GM21717 (cell line): ENCODE measurements around the gene MAP7.

Experiments used
- ATAC-seq: cut with Tn5 transposase; IDR thresholded peaks from one replicate; pipeline ENCODE4 v1.9.1; 2021; ENCODE audit warnings: mild to moderate bottlenecking, moderate library complexity; ENCODE audit not compliant: unreplicated experiment

The MAP7 gene

GRCh38 chr6:136345145-136345544 lies 205.1 kb downstream of the MAP7 start:
- no peak for ATAC-seq

DNA sequence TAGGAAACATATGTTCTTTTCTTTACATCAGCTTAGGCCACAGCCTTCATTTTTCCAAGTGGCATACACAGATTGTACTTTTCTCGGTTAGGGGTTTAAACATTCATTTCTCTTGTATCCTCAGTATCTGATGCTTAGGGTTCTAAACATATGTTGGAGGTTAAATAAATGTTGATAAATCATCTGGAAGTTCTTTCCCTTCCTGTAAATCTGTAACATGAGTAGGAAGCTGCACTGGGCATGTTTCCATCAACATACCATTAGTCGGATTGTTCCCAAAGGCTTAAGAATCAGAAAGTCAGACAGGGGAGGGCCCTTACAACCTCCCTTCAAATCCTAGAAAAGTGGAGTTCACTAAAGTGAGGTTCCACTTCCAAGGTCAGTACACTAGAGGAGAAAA lies 205.8 kb downstream of the MAP7 start:
- no peak for ATAC-seq

DNA sequence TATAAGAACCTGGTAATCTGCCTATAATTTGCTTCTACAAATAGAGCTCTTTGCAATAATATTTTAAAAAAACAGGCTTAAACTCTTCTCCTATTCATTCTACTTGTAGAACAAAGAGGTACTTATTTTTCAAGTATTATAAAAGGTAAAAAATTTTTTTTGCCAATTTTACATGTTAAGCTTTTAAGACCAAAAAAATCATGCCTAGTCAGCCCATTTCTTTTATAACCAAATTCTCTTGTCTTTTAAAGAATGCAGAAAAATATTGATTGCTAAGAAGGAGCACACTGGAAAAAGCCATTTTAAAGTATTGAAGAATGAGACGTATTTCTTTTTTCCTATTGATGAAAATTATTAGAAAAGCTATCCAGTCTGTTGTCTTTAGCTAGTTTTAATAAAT lies 206.5 kb downstream of the MAP7 start:
- no peak for ATAC-seq

DNA sequence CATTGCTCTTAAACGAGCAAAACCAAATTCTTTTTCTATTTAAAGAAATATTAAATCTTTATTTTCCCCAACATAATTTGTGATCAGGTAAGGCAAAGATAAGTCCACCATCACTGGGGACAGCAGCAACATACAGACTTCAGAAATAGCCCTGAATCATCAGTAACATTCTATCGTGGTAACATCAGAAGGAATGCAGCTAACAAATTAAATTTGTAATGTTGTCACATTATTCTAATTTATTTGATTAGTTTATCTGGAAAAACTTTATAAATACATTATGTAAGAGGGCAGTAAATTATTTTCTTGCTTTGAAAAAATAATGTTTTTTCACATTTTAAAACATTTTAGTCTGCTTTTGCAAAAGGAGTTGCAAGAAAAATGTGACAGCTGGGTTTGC lies 206.9 kb downstream of the MAP7 start:
- no peak for ATAC-seq

GRCh38 chr6:136341967-136342366 lies 208.3 kb downstream of the MAP7 start:
- ATAC-seq: no peak

- no peak for ATAC-seq
Observed at GRCh38 chr6:136341367-136341766, 208.9 kb downstream of the MAP7 start.

- ATAC-seq: no peak
Observed at GRCh38 chr6:136338486-136338885, 211.7 kb downstream of the MAP7 start.

- ATAC-seq: no peak
Observed at GRCh38 chr6:136337606-136338005, 212.6 kb downstream of the MAP7 start.

GRCh38 chr6:136337121-136337520 lies 213.1 kb downstream of the MAP7 start:
- no peak for ATAC-seq

- ATAC-seq: no peak
Observed at GRCh38 chr6:136335736-136336363, 214.4 kb downstream of the MAP7 start.

- ATAC-seq: no peak
Observed at GRCh38 chr6:136334853-136335252, 215.4 kb downstream of the MAP7 start.

GRCh38 chr6:136334465-136334846 lies 215.8 kb downstream of the MAP7 start:
- ATAC-seq: no peak

- no peak for ATAC-seq
Observed at GRCh38 chr6:136333824-136334464, 216.3 kb downstream of the MAP7 start.

DNA sequence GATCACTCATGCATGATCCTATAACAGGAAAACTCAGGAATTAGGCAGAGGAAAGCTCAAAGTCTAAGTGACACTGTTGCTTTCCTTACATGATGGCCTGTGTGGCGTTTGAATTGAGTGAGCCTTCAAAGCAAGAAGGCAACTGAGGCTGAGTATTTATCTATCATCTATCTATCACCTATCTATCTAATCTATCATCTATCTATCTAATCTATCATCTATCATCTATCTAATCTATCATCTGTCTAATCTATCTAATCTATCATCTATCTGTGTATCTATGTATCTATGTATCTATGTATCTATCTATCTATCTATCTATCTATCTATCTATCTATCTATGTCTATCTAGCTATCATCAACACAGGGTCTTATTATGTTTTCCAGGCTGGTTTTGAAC lies 218.8 kb downstream of the MAP7 start:
- ATAC-seq: no peak

GRCh38 chr6:136330634-136331033 lies 219.6 kb downstream of the MAP7 start:
- no peak for ATAC-seq

DNA sequence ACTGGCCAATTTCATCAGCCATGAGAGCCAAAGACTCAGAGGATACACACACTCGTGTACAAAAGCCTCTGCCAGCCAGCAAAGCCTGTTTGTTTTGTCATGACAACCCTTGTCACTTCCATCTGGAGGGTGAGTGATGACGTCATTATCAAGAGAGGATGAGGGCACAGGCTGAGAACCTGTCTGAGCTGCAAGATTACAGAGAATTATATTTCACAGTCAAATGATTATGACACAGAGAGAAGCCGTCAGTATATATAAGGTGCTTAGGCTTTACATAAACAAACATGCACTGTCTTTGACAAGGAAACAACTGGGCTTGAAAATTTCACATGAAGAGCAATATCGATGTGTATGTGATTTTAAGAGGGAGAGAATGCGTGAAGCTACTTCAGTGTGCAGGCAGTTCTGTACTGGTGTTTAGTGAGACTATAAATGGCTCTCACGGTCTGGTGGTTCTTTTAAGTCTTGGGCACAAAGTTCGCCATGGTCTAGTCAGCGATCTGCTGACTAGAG lies 224.1 kb downstream of the MAP7 start:
- no peak for ATAC-seq

- ATAC-seq: no peak
Observed at GRCh38 chr6:136324686-136325380, 225.4 kb downstream of the MAP7 start.

DNA sequence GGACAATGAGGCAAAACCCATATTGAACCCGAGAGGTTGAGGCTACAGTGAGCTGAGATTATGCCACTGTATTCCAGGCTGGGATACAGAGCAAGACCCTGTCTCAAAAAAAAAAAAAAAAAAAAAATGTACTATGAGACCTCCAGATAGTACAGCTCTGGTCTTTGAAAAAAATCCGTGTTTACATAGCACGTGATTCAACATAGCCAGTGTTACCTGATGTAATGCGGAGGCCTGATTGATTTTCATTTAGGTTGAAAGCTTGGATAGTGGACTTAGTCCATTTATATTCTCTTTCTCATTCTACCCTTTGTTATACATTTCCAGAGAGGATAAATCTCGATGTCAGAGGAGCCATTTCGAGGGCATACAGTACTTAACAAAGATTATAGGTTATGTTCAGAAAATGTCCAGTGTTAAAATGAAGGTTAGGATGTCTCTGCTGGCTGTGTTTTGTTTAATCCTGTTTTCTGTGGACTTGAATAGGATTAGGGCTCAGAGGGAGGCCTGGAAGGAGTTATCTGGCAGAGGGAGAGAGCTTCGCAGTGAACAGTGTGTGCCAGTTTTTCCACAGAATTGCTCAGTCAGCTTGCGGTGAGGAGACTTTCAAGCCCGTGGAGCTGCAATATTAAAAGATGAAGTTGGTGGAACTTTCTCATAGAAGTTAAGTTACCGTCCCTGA lies 226.7 kb downstream of the MAP7 start:
- ATAC-seq: no peak

GRCh38 chr6:136319732-136320131 lies 230.5 kb downstream of the MAP7 start:
- no peak for ATAC-seq

- ATAC-seq: no peak
Observed at GRCh38 chr6:136318676-136319075, 231.5 kb downstream of the MAP7 start.

DNA sequence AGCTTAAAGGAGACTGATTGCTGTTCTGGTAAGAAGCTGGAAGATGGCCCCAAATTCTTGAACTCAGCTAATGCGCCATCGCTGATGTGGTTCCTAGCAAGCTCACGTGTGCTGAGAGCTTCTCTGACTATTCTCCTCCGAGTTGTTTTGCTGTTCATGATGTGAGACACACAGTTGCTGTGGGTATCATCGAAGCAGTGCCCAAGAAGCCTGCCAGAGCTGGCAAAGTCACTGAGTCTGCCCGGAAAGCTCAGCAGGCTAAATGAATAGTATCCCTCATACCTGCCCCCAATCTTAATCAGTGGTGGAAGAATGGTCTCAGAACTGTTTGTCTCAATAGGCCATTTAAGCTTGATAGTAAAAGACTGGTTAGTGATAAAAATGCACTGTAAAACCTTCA lies 232.3 kb downstream of the MAP7 start:
- ATAC-seq: no peak
